Epithelial cell of proximal tubule (primary cell): Measurements from ENCODE around the gene IL20. TPM values are rescaled to one million over a fixed set of nuclear protein-coding genes. Genes with fewer than 3 reads are reported as not detected.
"Not testable (repeated sequence)": the region's sequence is repeated elsewhere in the genome, so short reads cannot be mapped to it uniquely, and the experiment has no call there.

Source experiments
- DNase-seq: peaks from one replicate; pipeline ENCODE4 v3.0.0-alpha.2; 2011; ENCODE audit warnings: low read depth
- H3K4me3 ChIP-seq: 2 replicates; pipeline ENCODE4 v1.5.1; 2011; ENCODE audit warnings: low read depth, mild to moderate bottlenecking, low read length
- total RNA-seq: library from RNA; depleted of rRNA; stranded (reverse); fragments of >200 nt; gene quantifications from 2 replicates; pipeline ENCODE4 v1.2.3, GENCODE V29; 2015
- TF ChIP-seq, protein P1 (sequence below): conservative IDR thresholded peaks from 2 replicates; pipeline ENCODE4 v1.5.1; 2012; ENCODE audit warnings: low read depth, mild to moderate bottlenecking, low read length

The IL20 gene
- total RNA-seq, 1 donor from 2014 or later, result not detected

- TF ChIP-seq, protein P1, sequence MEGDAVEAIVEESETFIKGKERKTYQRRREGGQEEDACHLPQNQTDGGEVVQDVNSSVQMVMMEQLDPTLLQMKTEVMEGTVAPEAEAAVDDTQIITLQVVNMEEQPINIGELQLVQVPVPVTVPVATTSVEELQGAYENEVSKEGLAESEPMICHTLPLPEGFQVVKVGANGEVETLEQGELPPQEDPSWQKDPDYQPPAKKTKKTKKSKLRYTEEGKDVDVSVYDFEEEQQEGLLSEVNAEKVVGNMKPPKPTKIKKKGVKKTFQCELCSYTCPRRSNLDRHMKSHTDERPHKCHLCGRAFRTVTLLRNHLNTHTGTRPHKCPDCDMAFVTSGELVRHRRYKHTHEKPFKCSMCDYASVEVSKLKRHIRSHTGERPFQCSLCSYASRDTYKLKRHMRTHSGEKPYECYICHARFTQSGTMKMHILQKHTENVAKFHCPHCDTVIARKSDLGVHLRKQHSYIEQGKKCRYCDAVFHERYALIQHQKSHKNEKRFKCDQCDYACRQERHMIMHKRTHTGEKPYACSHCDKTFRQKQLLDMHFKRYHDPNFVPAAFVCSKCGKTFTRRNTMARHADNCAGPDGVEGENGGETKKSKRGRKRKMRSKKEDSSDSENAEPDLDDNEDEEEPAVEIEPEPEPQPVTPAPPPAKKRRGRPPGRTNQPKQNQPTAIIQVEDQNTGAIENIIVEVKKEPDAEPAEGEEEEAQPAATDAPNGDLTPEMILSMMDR, result no peak
- DNase-seq, result no peak
- no peak overlapping the region for H3K4me3 ChIP-seq
Measured at GRCh38 chr1:206851341-206852010, 13.9 kb upstream of the IL20 start.

- not testable (repeated sequence) for H3K4me3 ChIP-seq, DNase-seq
Measured at GRCh38 chr1:206852662-206853061, 12.8 kb upstream of the IL20 start.

DNA sequence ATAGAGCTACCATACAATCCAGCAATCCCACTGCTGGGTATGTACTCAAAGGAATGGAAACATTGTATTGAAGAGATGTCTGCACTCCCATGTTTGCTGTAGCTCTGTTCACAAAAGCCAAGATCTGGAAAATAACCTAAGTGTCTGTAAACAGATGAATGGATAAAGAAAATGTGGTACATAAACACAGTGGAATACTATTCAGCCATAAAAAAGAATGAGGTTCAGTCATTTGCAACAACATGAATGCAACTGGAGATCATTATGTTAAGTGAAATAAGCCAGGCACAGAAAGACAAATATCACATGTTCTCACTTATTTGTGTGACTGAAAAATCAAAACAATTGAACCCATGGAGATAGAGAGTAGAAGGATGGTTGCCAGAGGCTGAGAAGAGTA lies 11.7 kb upstream of the IL20 start:
- H3K4me3 ChIP-seq, DNase-seq: not testable (repeated sequence)

- no peak for DNase-seq
- TF ChIP-seq, protein P1, result no peak
- H3K4me3 ChIP-seq, result no peak overlapping the region
Measured at GRCh38 chr1:206854401-206855129, 10.9 kb upstream of the IL20 start.

GRCh38 chr1:206855859-206856258 lies 9.6 kb upstream of the IL20 start:
- TF ChIP-seq, protein P1, result no peak
- no peak for DNase-seq
- H3K4me3 ChIP-seq, result no peak overlapping the region

DNA sequence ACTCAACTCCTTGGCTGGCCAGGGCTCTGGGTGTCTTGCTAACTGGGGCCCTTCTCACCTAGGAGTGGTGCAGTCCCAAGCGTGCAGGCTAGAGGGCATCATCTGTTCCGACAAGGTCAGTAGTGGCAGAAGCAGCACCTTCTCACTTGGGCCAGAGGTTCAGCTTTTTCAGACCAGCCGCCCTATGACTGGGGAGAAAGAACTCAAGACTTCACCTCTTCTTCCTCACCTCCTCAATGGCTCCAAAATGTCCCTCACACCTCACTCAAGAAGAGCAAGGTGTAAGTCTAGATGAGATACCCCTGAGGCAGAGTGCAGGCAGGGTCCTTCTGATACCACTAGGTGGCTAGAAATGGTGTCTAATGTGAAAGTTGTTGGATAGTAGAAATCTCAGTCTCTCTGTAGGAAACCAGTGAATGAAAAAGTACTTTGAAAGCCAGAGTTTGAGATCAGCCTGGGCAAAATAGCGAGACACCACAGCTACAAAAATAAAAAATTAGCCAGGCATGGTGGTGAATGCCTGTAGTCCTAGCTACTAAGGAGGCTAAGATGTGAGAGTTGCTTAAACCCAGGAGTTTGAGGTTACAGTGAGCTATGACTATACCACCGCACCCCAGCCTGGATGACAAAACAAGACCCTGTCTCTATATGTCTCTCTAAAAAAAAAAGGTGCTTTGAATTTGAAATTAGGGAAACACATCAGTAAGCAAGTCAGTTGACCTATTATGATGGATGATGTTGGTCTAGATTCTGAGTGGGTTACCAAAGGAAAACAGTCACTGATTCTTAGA lies 8.6 kb upstream of the IL20 start:
- H3K4me3 ChIP-seq, result no peak overlapping the region
- TF ChIP-seq, protein P1, result peak; percentile 46
- no peak for DNase-seq

DNA sequence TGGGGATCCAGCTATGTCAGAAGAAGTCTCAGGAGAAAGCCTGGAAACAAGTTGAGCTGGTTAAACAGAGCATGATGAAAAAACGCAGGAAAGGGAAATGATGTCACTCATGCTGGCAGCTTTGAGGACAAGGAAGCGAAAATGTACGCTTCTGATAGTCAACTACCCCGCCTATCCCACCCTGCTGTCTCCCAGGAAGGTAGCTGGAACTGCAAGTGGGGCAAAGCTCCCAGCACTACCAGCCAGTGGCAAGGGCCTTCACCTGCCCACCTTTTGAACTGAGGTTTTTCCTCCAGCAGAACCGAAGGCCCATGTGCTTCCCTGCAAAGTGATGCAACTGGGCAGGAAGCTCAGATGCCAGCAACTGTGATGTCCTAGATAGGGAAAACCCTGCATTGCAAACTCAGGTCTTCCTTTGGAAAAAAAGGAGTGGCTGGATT lies 6.3 kb upstream of the IL20 start:
- no peak for DNase-seq

More for the DNA sequence above, 6.3 kb upstream of the IL20 start:
- TF ChIP-seq, protein P1, result no peak
- H3K4me3 ChIP-seq, result no peak overlapping the region
